Astrocyte (in vitro differentiated cells and primary cell): Measurements from ENCODE around the gene ECE2. TPM values are rescaled to one million over a fixed set of nuclear protein-coding genes. Genes with fewer than 3 reads are reported as not detected.

Experiments used
- DNase-seq: peaks from one replicate; pipeline ENCODE4 v3.0.0-alpha.2; 2010; ENCODE audit warnings: low read depth
- FAIRE-seq: peaks from 2 replicates; lab custom pipeline; 2011; peaks lifted over from hg19 to GRCh38; lab: Jason Lieb, UNC
- H2AFZ ChIP-seq: 2 replicates; pipeline ENCODE4 v1.6.0; 2012; ENCODE audit warnings: low read depth, low read length, inconsistent platforms
- H3K27ac ChIP-seq: 2 replicates; pipeline ENCODE4 v1.5.1; 2011; ENCODE audit warnings: low read depth, low read length, inconsistent platforms
- H3K27me3 ChIP-seq: 2 replicates; pipeline ENCODE4 v1.6.0; 2011; ENCODE audit warnings: low read length, inconsistent platforms; ENCODE audit not compliant: insufficient read depth
- H3K36me3 ChIP-seq: 2 replicates; pipeline ENCODE4 v1.5.1; 2011; ENCODE audit warnings: low read length, inconsistent platforms; ENCODE audit not compliant: insufficient read depth
- H3K4me1 ChIP-seq: 2 replicates; pipeline ENCODE4 v1.5.1; 2011; ENCODE audit warnings: low read length, inconsistent platforms; ENCODE audit not compliant: insufficient read depth
- H3K4me2 ChIP-seq: 2 replicates; pipeline ENCODE4 v1.6.0; 2012; ENCODE audit warnings: low read length, inconsistent platforms
- H3K4me3 ChIP-seq: 2 replicates; pipeline ENCODE4 v1.5.1; 2011; ENCODE audit warnings: low read depth, mild to moderate bottlenecking, low read length, inconsistent platforms; ENCODE audit not compliant: insufficient read depth
- H3K79me2 ChIP-seq: 2 replicates; pipeline ENCODE4 v1.6.0; 2012; ENCODE audit warnings: mild to moderate bottlenecking, low read length, inconsistent platforms; ENCODE audit not compliant: insufficient read depth
- H3K9ac ChIP-seq: 2 replicates; pipeline ENCODE4 v1.6.0; 2012; ENCODE audit warnings: mild to moderate bottlenecking, low read length, inconsistent platforms
- H3K9me3 ChIP-seq: 2 replicates; pipeline ENCODE4 v1.5.1; 2012; ENCODE audit warnings: low read depth, mild to moderate bottlenecking, low read length, inconsistent platforms; ENCODE audit not compliant: insufficient read depth
- H4K20me1 ChIP-seq: 2 replicates; pipeline ENCODE4 v1.6.0; 2012; ENCODE audit warnings: low read length, inconsistent platforms; ENCODE audit not compliant: insufficient read depth
- H3K27ac Mint-ChIP-seq: one replicate; pipeline ENCODE4 v1.8.0; 2021; ENCODE audit warnings: mild to moderate bottlenecking, mixed read lengths; ENCODE audit not compliant: unreplicated experiment
- H3K27me3 Mint-ChIP-seq: one replicate; pipeline ENCODE4 v1.8.0; 2021; ENCODE audit warnings: low read depth, mixed read lengths; ENCODE audit not compliant: unreplicated experiment
- H3K36me3 Mint-ChIP-seq: one replicate; pipeline ENCODE4 v1.8.0; 2021; ENCODE audit warnings: low read depth, mixed read lengths; ENCODE audit not compliant: unreplicated experiment
- H3K4me1 Mint-ChIP-seq: one replicate; pipeline ENCODE4 v1.8.0; 2021; ENCODE audit warnings: low read depth, mixed read lengths; ENCODE audit not compliant: unreplicated experiment
- H3K4me3 Mint-ChIP-seq: one replicate; pipeline ENCODE4 v1.8.0; 2021; ENCODE audit warnings: mild to moderate bottlenecking, moderate library complexity, mixed read lengths; ENCODE audit not compliant: unreplicated experiment
- H3K9me3 Mint-ChIP-seq: one replicate; pipeline ENCODE4 v1.8.0; 2021; ENCODE audit warnings: mild to moderate bottlenecking, mixed read lengths; ENCODE audit not compliant: unreplicated experiment
- EZH2 ChIP-seq: IDR thresholded peaks from 2 replicates; pipeline ENCODE4 v1.6.1; 2012; ENCODE audit warnings: mild to moderate bottlenecking, low read length, inconsistent platforms; ENCODE audit not compliant: insufficient read depth
- total RNA-seq: library from RNA; stranded (reverse); gene quantifications from 2 replicates; pipeline ENCODE4 v1.2.1, GENCODE V29; 2021
- TF ChIP-seq, protein P1 (sequence below): IDR thresholded peaks from 2 replicates; pipeline ENCODE4 v1.5.1; 2011; ENCODE audit warnings: low read depth, mild to moderate bottlenecking, inconsistent platforms, low read length, moderate library complexity; ENCODE audit not compliant: insufficient read depth

ECE2 gene
- total RNA-seq, 1 donor from 2014 or later, result not detected

DNA sequence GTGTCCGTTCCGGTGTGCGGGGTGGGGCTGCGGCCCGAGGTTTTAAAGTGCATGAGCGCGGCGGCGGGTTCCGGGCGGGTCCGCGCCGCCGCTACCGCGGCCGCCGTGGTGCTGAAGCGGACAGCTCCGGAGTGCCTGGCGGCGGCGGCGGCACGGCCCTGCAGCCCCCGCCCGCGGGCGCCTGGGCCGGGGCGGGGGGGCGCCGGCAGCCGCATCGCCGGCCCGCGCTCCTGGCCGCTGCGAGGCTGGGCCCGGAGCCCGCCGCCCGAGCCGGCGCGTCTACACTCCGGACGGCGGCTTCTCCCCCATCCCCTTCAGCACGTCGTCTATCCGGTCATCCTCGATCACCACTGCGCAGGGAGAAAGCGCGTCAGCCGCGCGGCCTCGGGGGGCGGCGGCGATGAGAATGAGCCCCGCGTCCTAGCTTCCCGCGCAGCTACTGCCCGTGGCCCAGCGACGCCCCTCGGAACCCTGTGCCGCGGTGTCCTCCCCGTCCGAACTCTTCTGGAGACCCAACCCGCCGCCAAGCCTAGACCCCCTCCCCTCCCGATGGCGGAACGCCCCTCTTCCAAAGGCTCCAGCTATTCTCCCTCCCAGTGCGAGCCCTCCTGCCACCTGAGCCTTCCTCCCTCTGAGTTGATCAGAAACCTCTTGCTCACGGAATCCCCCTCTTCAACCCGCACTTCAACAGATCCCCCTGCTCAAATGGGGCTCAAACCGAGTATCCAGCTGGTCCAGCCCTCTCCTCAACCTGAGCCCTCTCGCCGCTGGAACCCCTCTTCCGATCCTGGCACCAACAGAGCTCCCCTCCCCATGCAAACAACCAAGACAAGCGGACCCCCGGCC lies 15.7 kb upstream of the ECE2 start:
- Histone ChIP-seq H3K4me3 (peak overlapping the region; percentile 48), H3K4me1 (peaks cover 18% of the 10 kb centered on the region), H3K9ac (no peak overlapping the region), H3K36me3 (no peaks in the 10 kb centered on the region), H2AFZ (peak overlapping the region; percentile 23), H3K79me2 (no peaks in the 10 kb centered on the region), H3K4me2 (peak overlapping the region; percentile 84), H3K9me3 (no peaks in the 10 kb centered on the region), H4K20me1 (peaks cover 32% of the 10 kb centered on the region), H3K27ac (no peak overlapping the region), H3K27me3 (peaks cover 11% of the 10 kb centered on the region)
- H3K9me3 Mint-ChIP-seq, result peaks cover 3% of the 10 kb centered on the region
- H3K4me3 Mint-ChIP-seq, result peak overlapping the region; percentile 78
- H3K27me3 Mint-ChIP-seq, result peaks cover 51% of the 10 kb centered on the region
- DNase-seq (no peak), FAIRE-seq (no peak)
- TF ChIP-seq, protein P1, sequence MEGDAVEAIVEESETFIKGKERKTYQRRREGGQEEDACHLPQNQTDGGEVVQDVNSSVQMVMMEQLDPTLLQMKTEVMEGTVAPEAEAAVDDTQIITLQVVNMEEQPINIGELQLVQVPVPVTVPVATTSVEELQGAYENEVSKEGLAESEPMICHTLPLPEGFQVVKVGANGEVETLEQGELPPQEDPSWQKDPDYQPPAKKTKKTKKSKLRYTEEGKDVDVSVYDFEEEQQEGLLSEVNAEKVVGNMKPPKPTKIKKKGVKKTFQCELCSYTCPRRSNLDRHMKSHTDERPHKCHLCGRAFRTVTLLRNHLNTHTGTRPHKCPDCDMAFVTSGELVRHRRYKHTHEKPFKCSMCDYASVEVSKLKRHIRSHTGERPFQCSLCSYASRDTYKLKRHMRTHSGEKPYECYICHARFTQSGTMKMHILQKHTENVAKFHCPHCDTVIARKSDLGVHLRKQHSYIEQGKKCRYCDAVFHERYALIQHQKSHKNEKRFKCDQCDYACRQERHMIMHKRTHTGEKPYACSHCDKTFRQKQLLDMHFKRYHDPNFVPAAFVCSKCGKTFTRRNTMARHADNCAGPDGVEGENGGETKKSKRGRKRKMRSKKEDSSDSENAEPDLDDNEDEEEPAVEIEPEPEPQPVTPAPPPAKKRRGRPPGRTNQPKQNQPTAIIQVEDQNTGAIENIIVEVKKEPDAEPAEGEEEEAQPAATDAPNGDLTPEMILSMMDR, result no peak
- TF ChIP-seq EZH2, result no peak
- H3K4me1 Mint-ChIP-seq, result peaks cover 11% of the 10 kb centered on the region
- H3K27ac Mint-ChIP-seq, result peak overlapping the region; percentile 15
- peaks cover 12% of the 10 kb centered on the region for H3K36me3 Mint-ChIP-seq

DNA sequence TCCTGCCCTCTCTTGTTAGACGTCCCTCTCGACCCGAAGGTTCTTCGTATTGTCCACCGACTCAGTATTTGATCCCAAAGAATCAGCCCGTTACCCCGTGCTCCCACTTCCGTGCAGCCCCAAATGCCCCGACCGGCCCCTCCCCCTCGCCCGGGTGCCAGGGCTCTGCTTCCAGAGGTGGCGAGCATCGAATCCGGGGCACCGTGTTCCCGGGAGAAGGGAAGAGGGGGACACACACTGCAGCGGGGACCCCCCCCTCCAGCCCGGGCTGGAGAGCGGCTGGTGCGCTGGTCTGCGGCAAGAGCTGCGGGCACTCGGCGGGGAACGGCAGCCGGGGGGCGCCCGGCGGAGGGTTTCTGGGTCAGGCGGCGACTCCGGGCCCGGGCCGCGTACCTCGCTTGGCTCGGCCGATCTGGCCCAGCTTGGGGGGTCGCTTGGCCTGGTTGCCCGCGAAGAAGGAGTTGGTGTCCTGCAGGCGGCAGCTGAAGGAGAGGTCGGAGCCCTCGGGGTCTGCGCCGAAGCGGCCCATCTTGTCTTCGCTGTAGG lies 15.0 kb upstream of the ECE2 start:
- FAIRE-seq (no peak), DNase-seq (no peak)
- Histone ChIP-seq H3K79me2 (no peaks in the 10 kb centered on the region), H3K27ac (no peak overlapping the region), H4K20me1 (peaks cover 32% of the 10 kb centered on the region), H3K27me3 (peaks cover 11% of the 10 kb centered on the region), H3K9ac (no peak overlapping the region), H3K4me1 (peaks cover 18% of the 10 kb centered on the region), H3K4me3 (peak overlapping the region; percentile 48), H3K9me3 (no peaks in the 10 kb centered on the region), H2AFZ (peak overlapping the region; percentile 71), H3K4me2 (peak overlapping the region; percentile 84), H3K36me3 (no peaks in the 10 kb centered on the region)
- TF ChIP-seq, protein P1, result no peak
- TF ChIP-seq EZH2, result peak; percentile 71
- peaks cover 12% of the 10 kb centered on the region for H3K36me3 Mint-ChIP-seq
- H3K4me3 Mint-ChIP-seq, result peak overlapping the region; percentile 78
- peak overlapping the region; percentile 15 for H3K27ac Mint-ChIP-seq
- peaks cover 3% of the 10 kb centered on the region for H3K9me3 Mint-ChIP-seq
- peaks cover 52% of the 10 kb centered on the region for H3K27me3 Mint-ChIP-seq
- peaks cover 11% of the 10 kb centered on the region for H3K4me1 Mint-ChIP-seq
